ENCODE measurements around the gene CACNB2. TPM values are rescaled to one million over a fixed set of nuclear protein-coding genes. Genes with fewer than 3 reads are reported as not detected.

The CACNB2 gene
- total and polyA plus RNA-seq, 2 of the 13 experiments (the other 11 are each of a cell fraction or from before 2014, with no cell fraction given): not detected

DNA sequence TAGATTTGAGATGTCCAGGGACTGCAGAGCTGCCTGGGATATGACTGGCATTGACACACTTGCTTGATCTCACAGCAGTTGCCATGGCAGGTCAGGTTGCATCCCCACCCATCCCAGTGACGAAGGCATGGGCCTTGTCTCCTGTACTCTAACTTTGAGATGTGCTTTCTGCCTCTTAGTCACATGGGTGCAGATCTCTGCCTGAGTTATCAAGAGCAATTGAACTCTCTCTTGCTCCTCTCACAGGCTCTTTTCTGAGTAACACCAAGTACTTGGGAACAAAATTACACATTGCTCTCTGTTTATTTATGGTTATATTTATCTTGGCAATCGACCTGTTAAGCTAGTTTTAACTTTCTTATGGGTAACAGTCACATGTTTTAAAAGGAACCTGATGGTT lies 273.8 kb downstream of the CACNB2 start:
- ATAC-seq: no peak
- Histone ChIP-seq H3K9me3 (ENCODE audit: low read length) (no peaks in the 10 kb centered on the region), H2AFZ (ENCODE audit: low read length) (no peak overlapping the region), H3K4me3 (replicated peaks in 1 of 3; ENCODE audit: insufficient read depth in 1 of 3, low read depth in 2 of 3, low read length in 3 of 3) (no peak overlapping the region), H3K27ac (ENCODE audit: extremely low read length, insufficient read depth, low read length) (no peak overlapping the region), H3K4me2 (ENCODE audit: low read depth, low read length) (no peak overlapping the region), H3K9ac (ENCODE audit: insufficient read depth, low read depth, low read length) (no peak overlapping the region), H3K4me1 (ENCODE audit: insufficient read depth, low read length) (no peaks in the 10 kb centered on the region), H3K36me3 (replicated peaks in 1 of 2; ENCODE audit: control insufficient read depth in 1 of 2, insufficient read depth in 2 of 2, low read length in 2 of 2) (no peaks in the 10 kb centered on the region), H3K79me2 (ENCODE audit: insufficient read depth, low read length) (no peaks in the 10 kb centered on the region), H3K27me3 (ENCODE audit: control insufficient read depth in 1 of 2, insufficient read depth in 2 of 2, low read length in 2 of 2) (no peaks in the 10 kb centered on the region; a peak in 1 of 5 replicates), H4K20me1 (ENCODE audit: insufficient read depth, low read length) (no peaks in the 10 kb centered on the region)
- intact Hi-C loops (cut with micrococcal nuclease; ENCODE audit: unreplicated experiment): no loop called here
- no peak for TF ChIP-seq PHF8 (CRISPR knock-in tag; IDR thresholded peaks at IDR 0.05)
- no peak for TF ChIP-seq RAD21 (CRISPR knock-in tag; IDR thresholded peaks at IDR 0.05)
- TF ChIP-seq ZNF20 (CRISPR knock-in tag; IDR thresholded peaks at IDR 0.05): no peak
- ChIA-PET POLR2A (no interaction called here), CTCF (ENCODE audit: low intra/inter-chr PET ratio, low total read pairs) (no interaction called here)
- no peak for FAIRE-seq
- 0% methylated on average over 1 of the region's 2 CpGs for WGBS (ENCODE audit: low lambda C conversion rate)
- DNase-seq (ENCODE audit: low spot score): no peak
- no TSS peak for BruUV-seq (replicated peaks)
- in situ Hi-C loops (cut with HindIII; ENCODE audit: extremely low pct_ligation_motif_present, low pct_unique_long_range_greater_than_20kb): no loop called here

GRCh38 chr10:18417950-18418527 lies 277.8 kb downstream of the CACNB2 start:
- in situ Hi-C loops (cut with HindIII; ENCODE audit: extremely low pct_ligation_motif_present, low pct_unique_long_range_greater_than_20kb): no loop called here
- no peak overlapping the region for H3K4me3 ChIP-seq (replicated peaks in 1 of 3; ENCODE audit: insufficient read depth in 1 of 3, low read depth in 2 of 3, low read length in 3 of 3)
- BruUV-seq (replicated peaks): no TSS peak
- POLR2A ChIA-PET: no interaction called here
- H3K9me3 ChIP-seq (ENCODE audit: low read length): no peaks in the 10 kb centered on the region
- H3K27ac ChIP-seq (ENCODE audit: extremely low read length, insufficient read depth, low read length): no peak overlapping the region
- no peaks in the 10 kb centered on the region for H3K36me3 ChIP-seq (replicated peaks in 1 of 2; ENCODE audit: control insufficient read depth in 1 of 2, insufficient read depth in 2 of 2, low read length in 2 of 2)
- TF ChIP-seq ZNF605 (CRISPR knock-in tag; IDR thresholded peaks at IDR 0.05) (no peak), ZKSCAN5 (CRISPR knock-in tag; IDR thresholded peaks at IDR 0.05) (no peak), HMGA1 (CRISPR knock-in tag; conservative IDR thresholded peaks at IDR 0.05) (no peak), ZNF703 (CRISPR knock-in tag; IDR thresholded peaks at IDR 0.05; ENCODE audit: borderline replicate concordance) (no peak), ATF3 (CRISPR knock-in tag; IDR thresholded peaks at IDR 0.05) (no peak), ZKSCAN1 (IDR thresholded peaks at IDR 0.05; ENCODE audit: low read length) (no peak), BORCS8-MEF2B (CRISPR knock-in tag; IDR thresholded peaks at IDR 0.05) (no peak), GPN1 (CRISPR knock-in tag; IDR thresholded peaks at IDR 0.05; ENCODE audit: borderline replicate concordance) (no peak), CBFB (CRISPR knock-in tag; IDR thresholded peaks at IDR 0.05) (no peak), KDM3A (CRISPR knock-in tag; IDR thresholded peaks at IDR 0.05; ENCODE audit: low read depth) (no peak)
- TF ChIP-seq, protein P1, sequence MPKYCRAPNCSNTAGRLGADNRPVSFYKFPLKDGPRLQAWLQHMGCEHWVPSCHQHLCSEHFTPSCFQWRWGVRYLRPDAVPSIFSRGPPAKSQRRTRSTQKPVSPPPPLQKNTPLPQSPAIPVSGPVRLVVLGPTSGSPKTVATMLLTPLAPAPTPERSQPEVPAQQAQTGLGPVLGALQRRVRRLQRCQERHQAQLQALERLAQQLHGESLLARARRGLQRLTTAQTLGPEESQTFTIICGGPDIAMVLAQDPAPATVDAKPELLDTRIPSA (CRISPR knock-in tag; IDR thresholded peaks at IDR 0.05; ENCODE audit: borderline replicate concordance): no peak
- intact Hi-C loops (cut with micrococcal nuclease; ENCODE audit: unreplicated experiment): no loop called here
- H3K79me2 ChIP-seq (ENCODE audit: insufficient read depth, low read length): no peaks in the 10 kb centered on the region
- CTCF ChIA-PET (ENCODE audit: low intra/inter-chr PET ratio, low total read pairs): no interaction called here
- DNase-seq (ENCODE audit: low spot score) (no peak), ATAC-seq (no peak), FAIRE-seq (no peak)
- H3K27me3 ChIP-seq (ENCODE audit: control insufficient read depth in 1 of 2, insufficient read depth in 2 of 2, low read length in 2 of 2): no peaks in the 10 kb centered on the region; a peak in 2 of 5 replicates
- no peak overlapping the region for H3K4me2 ChIP-seq (ENCODE audit: low read depth, low read length)
- no peaks in the 10 kb centered on the region for H4K20me1 ChIP-seq (ENCODE audit: insufficient read depth, low read length)
- no peaks in the 10 kb centered on the region for H3K4me1 ChIP-seq (ENCODE audit: insufficient read depth, low read length)
- no peak overlapping the region for H2AFZ ChIP-seq (ENCODE audit: low read length)
- WGBS (ENCODE audit: low lambda C conversion rate): 46% methylated on average over 15 of the region's 15 CpGs
- H3K9ac ChIP-seq (ENCODE audit: insufficient read depth, low read depth, low read length): no peak overlapping the region
